Erythroblast (primary cell): Measurements from ENCODE around the gene KMT2A.
"Not testable (repeated sequence)": the region's sequence is repeated elsewhere in the genome, so short reads cannot be mapped to it uniquely, and the experiment has no call there.

ENCODE experiments used
- DNase-seq, 2 experiments: peaks; one replicate each; lab custom pipeline; 2025; lab: John Stamatoyannopoulos, UW
- GATA1 ChIP-seq: IDR thresholded peaks from 2 replicates; pipeline ENCODE4 v1.6.1; 2011; ENCODE audit warnings: low read depth, mild to moderate bottlenecking, control low read depth, low read length, moderate library complexity
- POLR2A ChIP-seq: IDR thresholded peaks from 2 replicates; pipeline ENCODE4 v1.6.1; 2011; ENCODE audit warnings: mild to moderate bottlenecking, low read length

The KMT2A gene

DNA sequence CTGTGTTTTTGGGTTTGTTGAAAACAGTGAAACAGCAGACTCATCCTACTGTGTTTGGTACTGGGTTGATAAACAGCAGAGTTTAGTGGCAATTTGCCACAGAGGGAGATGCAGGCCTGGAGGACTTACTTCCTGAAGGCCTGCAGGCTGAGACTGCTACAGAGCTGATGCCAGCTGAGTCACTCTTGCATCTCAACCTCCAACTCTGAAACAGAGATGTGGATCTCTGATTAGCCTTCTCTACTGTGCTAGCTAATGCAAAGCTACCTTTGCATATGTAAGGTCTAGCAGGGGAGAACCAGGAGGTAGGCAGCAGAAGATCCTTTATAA lies 20.6 kb upstream of the KMT2A start:
- TF ChIP-seq GATA1: peak; percentile 63
- peak; percentile 20 for TF ChIP-seq POLR2A
- DNase-seq: peak; percentile 96 to 98

GRCh38 chr11:118416900-118417299 lies 19.4 kb upstream of the KMT2A start:
- DNase-seq: not testable (repeated sequence)

DNA sequence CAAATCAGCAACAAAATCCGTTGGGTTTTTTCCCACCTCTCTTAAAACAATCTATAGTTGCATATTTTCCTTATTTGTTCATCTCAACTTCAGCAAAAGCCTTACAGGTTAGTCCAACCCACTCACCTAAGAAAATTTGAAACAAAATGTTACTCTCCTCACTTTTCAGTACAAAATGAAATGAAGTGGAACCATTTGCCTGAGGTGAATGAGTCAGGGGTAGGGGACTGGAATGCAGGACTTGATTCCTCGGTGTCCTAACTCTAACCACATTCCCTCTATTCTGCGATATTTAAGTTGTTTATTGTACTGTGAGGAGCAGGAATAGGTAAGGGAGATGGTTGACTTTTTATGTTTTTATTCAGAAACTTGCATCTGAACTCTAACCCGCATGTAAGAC lies 18.5 kb upstream of the KMT2A start:
- TF ChIP-seq GATA1 (no peak), POLR2A (no peak)
- no peak for DNase-seq

- TF ChIP-seq POLR2A (no peak), GATA1 (no peak)
- DNase-seq: no peak
These were observed 17.5 kb upstream of the KMT2A start for GRCh38 chr11:118418766-118419165.

DNA sequence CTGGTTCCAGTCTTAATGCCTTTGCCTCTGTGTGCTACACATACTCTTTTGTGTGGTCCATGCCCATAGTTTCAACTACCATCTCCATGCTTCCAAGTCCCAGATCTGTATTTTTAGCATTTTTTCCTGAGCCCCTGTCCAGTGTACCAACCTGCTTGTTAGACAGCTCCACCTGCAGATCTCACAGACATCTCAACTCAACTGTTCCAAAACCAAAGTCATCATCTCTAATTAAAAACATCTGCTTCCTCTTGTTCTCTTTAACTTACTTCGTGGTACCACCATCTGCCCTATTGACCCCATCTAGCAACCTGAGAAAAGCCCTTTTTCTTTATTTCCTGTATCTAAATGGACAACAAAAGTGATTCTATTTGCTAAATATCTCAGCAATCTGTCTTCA lies 8.6 kb upstream of the KMT2A start:
- DNase-seq: no peak
- TF ChIP-seq POLR2A (no peak), GATA1 (no peak)

- no peak for DNase-seq
- no peak for TF ChIP-seq POLR2A
- TF ChIP-seq GATA1: no peak
These were observed 5.3 kb upstream of the KMT2A start for GRCh38 chr11:118430956-118431355.

- DNase-seq: no peak
- TF ChIP-seq POLR2A: no peak
- TF ChIP-seq GATA1: no peak
These were observed 2.2 kb upstream of the KMT2A start for GRCh38 chr11:118434123-118434552.

GRCh38 chr11:118434553-118435289 lies 1.6 kb upstream of the KMT2A start:
- no peak for TF ChIP-seq POLR2A
- DNase-seq: peak; percentile 51 to 62

GRCh38 chr11:118435290-118435892 lies 901 bp upstream of the KMT2A start:
- peak; percentile 75 to 76 for DNase-seq
- TF ChIP-seq POLR2A (no peak), GATA1 (no peak)

DNA sequence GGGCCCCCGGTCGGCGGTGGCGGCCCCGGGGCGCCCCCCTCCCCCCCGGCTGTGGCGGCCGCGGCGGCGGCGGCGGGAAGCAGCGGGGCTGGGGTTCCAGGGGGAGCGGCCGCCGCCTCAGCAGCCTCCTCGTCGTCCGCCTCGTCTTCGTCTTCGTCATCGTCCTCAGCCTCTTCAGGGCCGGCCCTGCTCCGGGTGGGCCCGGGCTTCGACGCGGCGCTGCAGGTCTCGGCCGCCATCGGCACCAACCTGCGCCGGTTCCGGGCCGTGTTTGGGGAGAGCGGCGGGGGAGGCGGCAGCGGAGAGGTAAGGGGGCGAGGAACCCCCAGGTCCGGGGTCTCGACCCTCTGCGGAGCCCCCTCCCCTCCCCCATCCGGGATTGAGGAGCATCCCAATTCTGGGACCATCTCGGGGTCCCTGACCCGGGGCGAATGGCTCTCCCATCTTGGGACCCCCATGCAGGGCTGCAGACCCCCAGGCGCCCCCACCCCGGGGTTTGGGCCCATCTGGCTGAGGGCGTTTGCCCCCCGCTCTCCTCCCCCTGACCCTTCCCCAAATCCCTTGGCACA lies 431 bp downstream of the KMT2A start:
- peak; percentile 73 to 81 for DNase-seq
- no peak for TF ChIP-seq POLR2A
- TF ChIP-seq GATA1: no peak

- peak; percentile 86 for DNase-seq
- no peak for TF ChIP-seq POLR2A
These were observed 1.2 kb downstream of the KMT2A start for GRCh38 chr11:118437208-118438125.

DNA sequence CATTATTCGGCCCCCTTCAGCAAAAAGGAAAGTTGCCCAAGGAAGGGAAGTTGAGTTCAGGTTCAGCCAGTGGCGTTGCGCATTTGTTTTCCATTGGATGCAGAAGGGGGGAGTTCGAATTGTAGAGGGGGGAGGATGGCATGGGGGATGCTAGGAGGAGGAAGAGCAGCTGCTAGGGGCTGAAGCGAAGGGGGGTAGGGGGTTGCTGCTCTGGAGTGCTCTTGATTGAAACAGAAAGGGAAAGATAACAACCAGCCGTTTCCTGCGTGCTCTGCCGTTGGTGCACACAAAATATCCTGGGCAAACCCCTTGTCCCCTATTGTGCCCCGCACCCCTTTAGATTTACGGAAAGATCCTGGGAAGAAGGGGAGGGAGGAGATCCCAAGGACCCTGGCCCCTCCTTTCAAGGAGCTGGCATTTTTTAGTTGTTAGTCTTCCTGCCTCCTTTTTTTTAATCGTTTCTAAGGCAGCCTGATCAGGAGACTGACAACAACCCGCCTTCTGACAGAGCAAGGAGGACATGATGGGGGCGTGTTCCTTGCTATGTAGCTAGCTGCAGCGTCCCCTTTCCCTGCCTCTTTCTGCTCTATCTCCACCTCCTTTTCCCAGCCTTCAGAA lies 2.1 kb downstream of the KMT2A start:
- TF ChIP-seq GATA1 (no peak), POLR2A (no peak)
- peak; percentile 84 to 85 for DNase-seq

DNA sequence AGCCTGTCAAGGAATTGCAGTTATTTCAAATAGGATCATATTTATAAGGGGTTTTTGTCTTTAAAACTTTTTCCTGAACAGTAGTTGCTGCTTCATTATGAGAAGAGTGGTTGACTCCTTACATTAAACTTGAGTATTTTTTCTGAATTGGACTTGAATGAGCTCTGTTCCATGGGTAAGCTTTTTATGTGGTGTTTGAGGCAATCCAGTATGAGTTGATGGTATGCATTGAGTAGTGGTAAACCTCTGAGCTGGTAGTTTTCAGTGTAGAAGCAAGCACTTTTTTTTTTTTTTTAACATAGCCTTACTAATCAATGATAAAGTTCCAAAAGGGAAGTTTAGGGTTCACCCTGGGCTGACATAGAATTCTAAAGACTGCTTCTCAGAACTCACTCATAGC lies 3.4 kb downstream of the KMT2A start:
- TF ChIP-seq POLR2A (no peak), GATA1 (no peak)
- DNase-seq: no peak

GRCh38 chr11:118441770-118442275 lies 5.5 kb downstream of the KMT2A start:
- no peak for TF ChIP-seq POLR2A
- no peak for TF ChIP-seq GATA1
- no peak for DNase-seq
